AG04449 (cell line): ENCODE data around the gene VGLL4.
A peak's percentile ranks its signal among the peaks of the same experiment; 100 is the strongest.

Experiments
- CTCF ChIA-PET: fragments of 350-600 bp; formaldehyde crosslinking; extraction: SDS; loops from one replicate; lab custom pipeline; 2021; ENCODE audit warnings: antibody characterized with exemption; lab: Yijun Ruan, JAX
- POLR2A ChIA-PET: fragments of 400-600, 350-600 bp; formaldehyde crosslinking; extraction: SDS; loops from one replicate; lab custom pipeline; 2020; ENCODE audit warnings: antibody characterized with exemption, inconsistent platforms; lab: Yijun Ruan, JAX
- DNase-seq: peaks from one replicate; pipeline ENCODE4 v3.0.0-alpha.2; 2010; ENCODE audit warnings: low read depth, low spot score
- H3K4me3 ChIP-seq: 2 replicates; pipeline ENCODE4 v1.5.1; 2011; ENCODE audit warnings: low read depth, mild to moderate bottlenecking, control low read depth, low read length
- CTCF ChIP-seq: IDR thresholded peaks from one replicate; pipeline ENCODE4 v1.5.1; 2011; ENCODE audit warnings: mild to moderate bottlenecking, moderate library complexity, low read length, control low read depth, inconsistent platforms; ENCODE audit not compliant: insufficient read depth; ENCODE audit errors: missing control alignments

Gene VGLL4

GRCh38 chr3:11581237-11582190 lies 62.2 kb downstream of the VGLL4 start:
- H3K4me3 ChIP-seq = peak overlapping the region; percentile 54
- CTCF ChIA-PET = interaction anchor here (1.0 to 1.4 kb wide), 4 partner anchors 10 to 202 kb away, joined by 3 to 4 read pairs (median 4); no protein-coding TSS in a partner anchor
- POLR2A ChIA-PET = interaction anchor here (1.0 kb wide), 1 partner anchor 19 kb away, joined by 3 read pairs; no protein-coding TSS in a partner anchor

GRCh38 chr3:11580645-11581044 lies 63.1 kb downstream of the VGLL4 start:
- no peak for DNase-seq
- POLR2A ChIA-PET = interaction anchor here (1.0 kb wide), 1 partner anchor 19 kb away, joined by 3 read pairs; no protein-coding TSS in a partner anchor
- no peak overlapping the region for H3K4me3 ChIP-seq
- TF ChIP-seq CTCF = no peak
- CTCF ChIA-PET = interaction anchor here (1.2 kb wide), 1 partner anchor 71 kb away, joined by 4 read pairs; no protein-coding TSS in a partner anchor

More at GRCh38 chr3:11581237-11582190, 62.2 kb downstream of the VGLL4 start:
- DNase-seq = no peak
- TF ChIP-seq CTCF = no peak

GRCh38 chr3:11578169-11578568 lies 65.5 kb downstream of the VGLL4 start:
- ChIA-PET CTCF (interaction anchor here (0.8 to 1.7 kb wide), 3 partner anchors 9 to 199 kb away, joined by 3 to 5 read pairs (median 3); no protein-coding TSS in a partner anchor), POLR2A (interaction anchor here (0.7 kb wide), 1 partner anchor 21 kb away, joined by 3 read pairs; no protein-coding TSS in a partner anchor)
- no peak overlapping the region for H3K4me3 ChIP-seq
- TF ChIP-seq CTCF = no peak
- no peak for DNase-seq

- ChIA-PET POLR2A (no interaction called here), CTCF (interaction anchor here (1.5 kb wide), 1 partner anchor 197 kb away, joined by 6 read pairs; no protein-coding TSS in a partner anchor)
- H3K4me3 ChIP-seq = no peak overlapping the region
- DNase-seq = no peak
- TF ChIP-seq CTCF = no peak
Observed at GRCh38 chr3:11576453-11576852, 67.3 kb downstream of the VGLL4 start.

GRCh38 chr3:11575677-11576076 lies 68.0 kb downstream of the VGLL4 start:
- POLR2A ChIA-PET = interaction anchor here (0.6 kb wide), 1 partner anchor 64 kb away, joined by 3 read pairs; no protein-coding TSS in a partner anchor
- TF ChIP-seq CTCF = no peak
- H3K4me3 ChIP-seq = no peak overlapping the region
- DNase-seq = no peak
- CTCF ChIA-PET = interaction anchor here (1.0 to 1.9 kb wide), 4 partner anchors 8 to 196 kb away, joined by 3 to 6 read pairs (median 4); no protein-coding TSS in a partner anchor
